CD4-positive, alpha-beta T cell treated with Interferon alpha-2 for 1 hour (primary cell): ENCODE measurements around the gene KCNK10.

Source experiments
- DNase-seq, 2 donors: peaks; one replicate each; pipeline ENCODE4 v3.0.0-alpha.2; 2020 to 2022

KCNK10 gene

DNA sequence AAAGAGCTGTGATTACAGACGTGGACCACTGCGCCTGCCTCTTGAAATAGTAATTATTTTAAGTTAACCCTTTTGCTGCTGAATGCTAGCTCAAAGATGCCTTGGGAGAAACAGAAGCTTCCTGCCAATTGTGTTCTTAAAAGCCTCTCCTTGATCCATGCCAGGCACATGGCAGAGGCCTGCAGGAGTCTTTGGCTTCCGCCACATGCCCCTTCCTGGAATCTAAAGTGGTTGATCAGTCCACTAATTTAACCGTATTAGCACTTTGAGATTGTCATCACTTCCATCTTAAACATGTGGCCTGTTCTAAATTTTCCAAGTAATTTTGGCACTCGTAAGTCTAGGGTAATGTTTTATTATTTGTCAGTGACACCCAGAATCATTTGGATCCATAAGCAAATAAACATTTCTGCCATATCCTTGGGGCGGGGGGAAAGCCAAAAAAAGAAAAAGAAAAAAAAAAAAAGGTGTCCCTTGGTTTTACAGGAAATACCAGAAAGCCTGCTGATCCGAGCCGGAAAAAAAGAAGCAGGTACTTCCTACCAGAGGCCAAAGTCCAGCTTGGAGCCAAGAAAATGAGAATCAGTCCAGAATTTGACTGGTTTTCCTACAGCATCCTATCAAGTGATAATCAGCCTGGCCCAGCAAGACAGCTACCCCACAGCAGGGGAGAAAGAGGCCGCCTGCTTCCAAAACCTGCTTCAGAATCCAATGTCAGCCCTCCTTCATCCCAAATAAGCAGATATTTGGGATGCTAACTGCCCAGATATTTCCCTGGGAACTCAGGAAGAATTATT, 104.8 kb downstream of the KCNK10 start:
- DNase-seq, result no peak

DNA sequence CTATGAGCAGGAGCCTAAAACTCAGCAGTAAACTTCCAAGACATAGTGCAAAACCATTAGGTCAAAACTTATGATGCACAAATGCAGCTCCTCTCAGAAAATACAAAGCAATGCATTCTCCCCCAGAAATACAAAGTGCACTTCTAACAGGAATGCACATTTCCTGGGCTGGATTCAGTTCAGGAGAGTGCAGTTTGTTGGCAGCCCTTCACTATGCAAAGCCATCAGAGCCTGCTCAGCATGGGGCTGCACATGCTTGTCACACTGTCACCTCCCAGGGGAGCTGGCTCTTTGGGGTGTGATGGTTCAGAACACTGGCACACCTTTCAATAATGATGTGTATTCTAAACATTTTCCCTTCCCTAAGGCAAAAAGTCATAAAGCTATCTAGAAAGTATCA, 110.4 kb downstream of the KCNK10 start:
- no peak for DNase-seq

DNA sequence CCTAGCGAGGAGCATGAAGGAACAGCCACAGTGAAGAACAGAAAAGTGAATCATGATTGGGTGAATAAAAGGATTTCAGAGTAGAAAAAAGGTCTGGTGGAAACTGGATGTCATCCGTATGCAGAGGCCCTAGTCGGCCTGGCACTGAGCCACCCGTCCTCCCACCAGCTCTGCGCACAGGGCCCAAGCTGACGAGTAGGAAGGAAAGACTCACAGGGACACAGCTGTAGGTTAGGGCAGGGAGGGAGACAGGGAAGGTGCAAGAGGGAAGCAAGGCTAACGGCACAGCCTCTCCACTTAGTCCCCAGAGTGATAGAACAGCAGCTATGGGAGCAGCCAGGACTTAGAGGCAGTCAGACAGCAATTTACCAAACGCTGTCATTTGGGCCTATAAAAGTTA, 112.6 kb downstream of the KCNK10 start:
- DNase-seq, result no peak

DNA sequence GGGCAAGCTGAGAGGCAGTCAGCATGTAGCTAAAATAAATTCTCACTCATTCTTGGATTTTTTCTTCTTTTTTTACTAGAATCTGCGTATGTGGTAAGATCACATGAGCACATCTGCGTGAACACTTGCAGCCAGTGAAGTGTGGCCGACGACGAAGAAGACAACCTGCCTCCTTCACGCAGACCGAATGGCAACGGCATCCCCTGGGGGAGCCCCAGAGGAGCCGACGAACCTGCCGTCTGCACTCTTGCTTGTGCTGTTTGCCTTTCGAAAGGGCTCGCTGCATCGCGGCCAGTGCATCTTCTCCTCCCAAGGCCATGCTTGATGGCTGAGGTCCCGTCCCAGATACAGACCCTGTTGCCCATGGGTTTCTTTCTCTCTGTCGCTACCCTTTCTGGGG, 113.8 kb downstream of the KCNK10 start:
- no peak for DNase-seq

DNA sequence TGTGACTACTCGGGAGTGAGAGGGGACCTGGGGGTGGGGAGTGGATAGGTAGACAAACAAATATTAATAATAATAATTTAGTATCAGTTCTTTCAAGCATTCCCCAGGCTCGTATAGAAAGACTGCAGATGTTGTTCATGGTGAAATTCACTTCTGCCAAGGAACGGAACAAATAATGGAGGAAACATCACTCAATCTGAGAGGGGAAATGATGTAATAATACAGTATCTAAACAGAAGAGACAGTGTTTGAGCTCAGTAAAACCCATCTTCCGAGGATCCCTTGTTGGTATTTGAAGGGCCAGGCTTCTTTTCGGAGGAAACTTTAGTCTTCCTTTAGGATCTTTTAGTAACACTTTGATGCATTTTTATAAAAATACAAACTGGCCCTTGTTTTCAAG, 114.2 kb downstream of the KCNK10 start:
- no peak for DNase-seq

DNA sequence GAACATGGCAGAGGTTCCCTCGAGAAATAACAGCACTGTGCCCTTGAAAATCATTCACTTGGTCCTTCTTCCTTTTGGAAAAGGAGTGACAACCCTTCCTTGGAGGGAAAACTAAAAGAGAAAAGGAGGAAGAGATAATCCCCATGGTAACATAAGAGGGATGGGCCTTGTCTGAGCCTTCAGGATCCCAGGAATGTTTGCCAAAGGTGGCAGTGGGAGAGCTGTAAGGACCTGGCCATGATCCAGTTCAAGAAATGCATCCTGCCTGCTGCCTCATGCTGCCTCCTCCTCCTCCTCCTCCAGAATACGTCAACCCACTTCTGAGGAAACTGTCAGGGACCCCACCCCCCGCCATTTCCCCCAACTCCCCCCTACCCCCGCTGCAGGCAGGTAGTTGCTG, 118.8 kb downstream of the KCNK10 start:
- DNase-seq, result no peak

DNA sequence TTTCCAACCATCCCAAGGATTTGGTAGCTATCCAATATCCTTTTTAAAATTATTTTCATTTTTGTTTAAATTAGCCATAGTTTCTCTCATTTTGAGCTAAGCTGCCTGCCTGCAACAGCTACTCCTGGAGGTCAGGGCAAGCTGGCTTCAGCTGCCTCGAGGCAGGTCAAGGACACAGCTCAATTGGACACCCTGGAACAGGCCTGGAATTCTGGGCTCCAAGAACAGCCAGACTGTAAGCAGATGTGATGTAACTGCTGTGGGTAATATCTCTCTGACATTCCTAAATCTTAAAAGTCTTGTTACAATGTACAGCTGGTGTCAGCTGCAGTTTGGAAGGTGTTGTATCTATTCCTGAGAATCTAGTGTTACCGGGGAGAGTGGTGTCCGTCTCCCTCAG, 119.8 kb downstream of the KCNK10 start:
- no peak for DNase-seq

DNA sequence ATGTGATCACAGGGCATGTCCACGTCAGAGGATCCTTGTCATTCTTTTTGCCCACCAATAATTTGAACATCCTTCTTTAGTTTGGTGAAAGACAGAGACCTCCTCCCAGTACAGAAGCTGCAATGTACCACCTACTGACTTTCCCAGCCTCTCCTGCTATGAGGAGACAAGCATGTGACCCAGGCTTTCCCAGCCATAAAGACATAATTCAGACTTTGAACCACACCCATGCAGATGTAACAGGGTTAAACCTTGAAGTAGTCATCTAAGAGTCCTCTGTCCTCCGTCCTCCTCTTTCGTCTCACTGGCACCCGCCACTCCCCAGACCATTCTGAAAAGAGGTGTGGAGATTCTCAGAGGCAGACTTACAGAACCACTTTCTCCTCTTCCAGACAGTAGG, 120.8 kb downstream of the KCNK10 start:
- DNase-seq, result no peak

DNA sequence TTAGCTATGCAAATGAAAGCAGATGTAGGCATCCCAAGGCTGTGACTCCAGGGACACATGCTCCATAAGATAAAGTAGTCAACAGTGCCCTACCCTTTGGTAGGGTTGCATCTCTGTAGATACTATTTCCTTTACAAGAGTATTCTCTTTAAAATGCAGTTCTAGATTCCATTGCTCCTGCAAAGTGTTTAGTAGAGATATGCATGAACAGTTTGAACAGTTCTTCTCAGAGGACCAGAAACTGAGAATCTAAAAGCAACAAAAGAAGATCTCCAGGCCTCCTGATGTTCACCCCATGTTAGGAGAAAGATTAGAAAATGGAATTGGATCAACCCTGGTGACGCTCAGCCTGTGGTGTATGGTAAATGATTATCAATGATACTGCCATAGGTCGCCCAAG, 121.2 kb downstream of the KCNK10 start:
- DNase-seq, result no peak

DNA sequence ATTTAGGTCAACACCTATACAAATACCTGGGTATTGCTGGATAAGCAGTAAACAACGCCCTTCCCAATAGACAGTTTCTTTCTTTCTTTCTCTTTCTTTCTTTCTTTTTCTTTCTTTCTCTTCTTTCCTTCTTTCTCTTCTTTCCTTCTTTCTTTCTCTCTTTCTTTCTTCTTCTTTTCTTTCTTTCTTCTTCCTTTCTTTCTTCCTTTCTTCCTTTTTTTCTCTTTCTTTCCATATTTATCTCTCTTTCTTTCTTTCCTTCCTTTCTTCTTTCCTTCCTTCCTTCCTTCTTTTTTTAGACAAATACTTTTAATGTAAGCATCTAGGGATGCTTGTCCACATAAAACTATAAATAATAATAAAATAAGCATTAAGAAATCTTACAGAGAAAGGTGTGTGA, 123.2 kb downstream of the KCNK10 start:
- no peak for DNase-seq

DNA sequence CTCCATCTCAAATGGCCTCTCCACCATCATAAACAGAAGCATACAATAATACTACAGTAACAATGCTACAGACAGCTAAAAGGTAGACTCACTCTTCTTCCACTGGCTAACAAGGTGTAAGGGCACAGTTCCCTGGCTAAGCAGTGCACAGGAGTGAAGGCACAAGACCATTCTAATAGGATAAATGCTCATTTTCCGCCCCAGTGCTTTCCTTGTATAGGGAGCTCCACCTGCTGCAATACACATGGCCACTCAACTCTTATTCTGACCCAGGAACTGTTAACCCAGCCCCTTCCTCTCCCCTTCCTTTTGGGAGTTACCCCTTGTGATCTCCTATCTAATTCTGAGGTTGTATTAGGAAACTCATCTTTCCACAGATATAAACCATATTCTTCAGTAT, 124.6 kb downstream of the KCNK10 start:
- DNase-seq, result no peak

DNA sequence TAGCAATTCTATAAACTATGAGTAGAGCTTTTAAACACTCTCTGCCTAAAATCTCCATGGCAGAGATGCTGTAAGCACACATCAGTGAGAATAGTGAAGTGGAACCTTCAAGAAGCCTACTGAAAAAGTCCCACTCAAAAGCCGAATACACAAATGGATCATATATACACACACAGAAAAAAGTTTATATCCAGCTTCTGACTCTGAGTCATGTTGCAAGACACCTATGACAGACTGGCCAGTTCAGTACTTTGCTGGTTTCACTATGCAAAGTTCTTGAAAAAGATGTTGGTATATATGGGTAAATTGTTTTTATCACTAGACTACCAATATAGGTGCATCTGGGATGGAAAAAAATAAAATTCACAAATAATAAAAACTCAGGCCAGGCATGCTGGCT, 126.1 kb downstream of the KCNK10 start:
- DNase-seq, result no peak

DNA sequence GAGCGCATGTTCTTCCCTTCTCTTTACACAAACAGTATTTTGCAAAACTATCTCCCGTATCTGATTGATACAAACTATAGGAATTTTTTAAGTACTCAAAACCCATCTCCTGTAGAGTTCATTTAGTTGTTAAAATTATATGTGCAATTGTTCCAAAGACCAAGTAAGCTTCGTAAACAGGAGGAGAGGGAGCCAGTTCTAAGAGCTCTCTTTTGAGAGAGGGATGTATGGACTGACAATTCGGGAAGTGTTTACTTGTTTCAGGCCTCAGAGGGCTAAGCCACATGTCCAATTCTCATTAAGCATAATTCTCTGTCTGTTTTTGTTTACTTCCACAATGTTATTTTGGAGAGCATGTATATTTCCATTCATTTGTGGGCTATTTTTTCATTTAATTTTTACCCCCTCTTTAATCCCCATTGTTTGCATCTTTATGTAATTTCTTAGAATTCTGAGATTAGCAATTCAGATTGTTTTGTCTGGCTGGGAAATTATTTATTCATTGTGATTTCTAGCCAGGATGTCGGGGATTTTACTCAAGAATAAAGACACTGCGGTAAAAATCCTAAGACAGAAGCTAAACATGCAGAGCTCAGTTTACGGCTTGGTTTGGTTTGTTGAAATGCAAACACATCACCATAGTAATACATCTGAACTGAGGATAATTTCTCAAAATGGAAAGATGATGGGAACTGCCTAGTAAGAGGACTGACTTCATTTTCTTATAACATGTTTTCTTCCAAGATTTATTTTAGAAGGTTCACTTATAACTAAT, 126.8 kb downstream of the KCNK10 start:
- no peak for DNase-seq

DNA sequence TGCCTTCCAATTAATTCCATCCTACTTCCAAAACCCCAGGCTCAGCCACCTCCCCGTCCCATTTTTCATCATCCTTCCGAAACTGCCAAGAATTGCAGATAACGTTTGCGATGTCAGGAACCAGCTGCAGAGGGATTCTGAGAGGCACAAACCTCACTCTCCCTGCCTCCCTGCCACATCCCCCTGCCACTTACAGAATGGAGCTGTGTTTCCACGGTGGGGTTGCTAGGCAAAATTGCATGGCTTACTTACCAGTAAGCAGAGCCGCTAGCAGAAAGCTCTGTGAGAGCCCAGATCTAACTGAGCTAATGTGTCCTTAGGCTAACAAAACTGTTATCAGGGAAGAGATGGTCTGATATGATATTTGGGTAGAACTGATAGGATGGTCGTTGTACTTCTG, 127.4 kb downstream of the KCNK10 start:
- no peak for DNase-seq

DNA sequence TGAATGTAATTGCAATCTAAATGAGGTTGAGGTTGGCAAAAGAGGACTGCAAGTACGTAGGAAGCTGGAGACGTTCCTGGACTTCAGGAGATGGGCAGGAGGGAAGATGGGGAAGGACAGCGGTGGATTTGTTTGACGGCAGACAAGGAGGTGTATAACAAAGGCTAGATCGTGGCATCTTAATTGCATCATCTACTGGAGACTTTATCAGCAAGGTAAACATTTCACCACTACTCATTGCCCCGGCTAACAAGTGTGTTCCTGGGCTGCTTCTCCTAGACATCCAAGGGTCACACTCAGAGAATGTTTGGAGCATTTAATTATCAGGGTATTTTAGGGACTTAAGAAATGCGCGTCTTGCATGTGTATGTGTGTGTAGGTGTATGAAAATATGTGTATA, 128.5 kb downstream of the KCNK10 start:
- DNase-seq, result no peak

DNA sequence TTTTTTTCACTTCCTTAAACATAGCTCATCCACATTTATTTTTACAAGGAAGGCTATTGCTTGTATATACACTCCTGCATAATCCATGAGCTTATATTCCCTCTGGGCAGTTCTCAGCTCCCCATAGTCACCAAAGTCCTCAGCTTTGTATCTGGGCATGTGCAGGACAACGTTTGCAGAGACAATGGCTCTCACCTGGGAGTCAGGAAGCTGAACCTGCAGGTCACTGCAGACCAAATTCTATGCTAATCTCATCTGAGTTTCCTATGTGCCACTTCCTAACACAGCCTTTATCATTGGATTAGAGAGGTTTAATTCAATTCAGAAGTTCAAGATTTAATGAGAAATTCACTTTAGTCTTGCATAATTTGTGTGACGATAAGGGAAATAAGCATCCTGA, 131.5 kb downstream of the KCNK10 start:
- no peak for DNase-seq

DNA sequence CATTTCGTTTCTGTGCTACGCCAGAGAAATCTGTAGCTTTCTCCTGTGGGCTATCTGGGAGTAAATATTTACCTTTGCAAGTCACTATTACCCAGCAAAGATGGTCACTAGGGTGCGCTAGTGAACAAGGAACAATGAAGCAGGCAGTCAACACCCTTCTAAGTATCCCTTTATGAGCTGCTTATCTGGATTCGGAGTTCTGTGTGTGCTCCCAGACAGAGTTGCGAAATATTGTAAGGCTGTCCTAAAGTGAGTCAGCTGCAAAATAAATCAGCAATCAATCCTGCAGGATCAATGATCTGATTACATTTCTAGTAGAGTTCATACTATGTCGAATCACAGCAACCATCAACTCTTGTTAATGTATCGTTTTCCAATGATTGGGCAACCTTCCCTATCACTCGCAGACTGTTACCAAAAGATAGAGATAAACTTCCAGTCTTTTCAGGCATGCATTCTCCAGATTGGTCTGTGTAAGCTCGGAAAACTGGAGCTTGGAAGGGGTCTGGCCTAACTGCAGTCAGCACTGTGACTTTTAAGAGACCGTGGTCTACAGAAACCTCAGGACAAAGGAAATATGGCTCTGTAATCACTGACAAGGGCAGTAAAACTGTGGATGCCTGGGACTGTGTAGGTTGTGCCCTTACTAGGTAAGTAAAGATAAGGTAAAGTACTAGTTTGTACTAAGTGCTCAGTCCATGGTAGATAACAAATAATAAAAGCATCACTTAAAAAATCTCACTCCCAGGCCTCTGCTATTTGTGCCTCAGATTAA, 133.5 kb downstream of the KCNK10 start:
- DNase-seq, result peak; percentile 37 to 61

DNA sequence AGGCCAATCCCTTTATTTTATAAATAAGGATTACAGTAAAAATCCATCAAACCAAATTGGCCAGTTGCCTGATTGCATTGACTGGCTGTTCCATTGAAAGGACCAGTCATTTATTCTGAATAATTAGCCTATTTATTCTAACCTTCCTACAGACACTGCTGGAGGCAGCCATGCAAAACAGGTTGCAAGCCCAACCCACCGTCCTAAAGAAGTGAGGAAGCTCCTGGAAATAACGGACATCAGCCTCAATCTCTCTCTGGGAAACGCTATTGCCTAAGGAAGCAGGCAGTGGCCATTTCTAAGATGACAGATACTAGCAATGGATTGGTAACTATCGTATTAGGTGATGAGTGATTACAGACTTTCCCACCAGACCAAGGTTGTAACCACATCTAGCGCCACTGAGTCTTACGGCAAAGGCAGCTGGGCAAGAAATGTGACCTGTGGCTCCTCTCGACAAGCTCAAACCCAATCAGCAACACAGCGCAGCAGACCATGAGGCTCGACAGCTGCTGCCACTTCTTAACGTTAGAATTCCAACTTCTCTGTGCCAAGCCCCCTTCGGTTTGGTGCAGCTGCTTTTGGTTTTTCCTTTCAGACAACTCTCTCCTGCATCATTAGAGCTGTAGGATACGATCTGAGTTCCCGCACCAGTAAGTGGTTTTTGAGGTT, 134.2 kb downstream of the KCNK10 start:
- no peak for DNase-seq

DNA sequence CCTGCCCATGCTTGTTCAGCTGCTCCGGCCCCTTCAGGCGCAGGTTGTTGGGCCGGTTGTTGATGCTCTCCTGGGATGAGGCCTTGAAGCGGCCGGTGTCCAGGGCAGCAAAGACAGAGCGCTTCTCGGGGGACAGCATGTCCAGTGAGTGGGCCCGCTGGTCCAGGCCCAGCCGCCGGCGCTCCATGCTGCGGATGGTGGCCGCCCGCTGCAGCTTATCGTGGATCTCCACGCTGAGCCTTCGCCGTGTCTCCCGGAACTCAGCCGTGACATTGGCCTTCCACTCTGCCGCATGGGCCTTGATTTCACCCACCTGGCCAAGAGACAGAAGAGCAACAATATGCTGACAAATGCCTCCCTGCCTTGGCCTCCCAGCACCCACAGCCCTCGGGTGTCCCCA, 137.2 kb downstream of the KCNK10 start:
- no peak for DNase-seq

DNA sequence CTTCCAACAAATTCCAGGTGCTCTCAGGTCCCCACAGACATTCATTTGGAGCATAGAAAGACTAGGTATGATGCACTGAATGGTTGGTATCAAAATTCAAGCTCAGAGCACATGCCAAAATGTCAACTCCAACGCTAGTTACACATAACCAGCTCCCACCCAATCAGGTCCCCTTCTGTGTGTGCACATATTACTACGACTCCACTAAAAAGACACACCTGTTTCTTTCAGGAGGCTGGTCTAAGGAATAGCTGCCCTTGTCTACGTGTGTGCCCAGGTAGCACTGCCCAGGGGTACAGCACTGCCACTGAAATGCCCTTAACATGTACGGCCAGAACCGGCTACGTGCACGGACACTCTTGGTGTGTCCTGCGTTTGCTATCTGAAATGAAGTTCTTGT, 138.1 kb downstream of the KCNK10 start:
- no peak for DNase-seq

DNA sequence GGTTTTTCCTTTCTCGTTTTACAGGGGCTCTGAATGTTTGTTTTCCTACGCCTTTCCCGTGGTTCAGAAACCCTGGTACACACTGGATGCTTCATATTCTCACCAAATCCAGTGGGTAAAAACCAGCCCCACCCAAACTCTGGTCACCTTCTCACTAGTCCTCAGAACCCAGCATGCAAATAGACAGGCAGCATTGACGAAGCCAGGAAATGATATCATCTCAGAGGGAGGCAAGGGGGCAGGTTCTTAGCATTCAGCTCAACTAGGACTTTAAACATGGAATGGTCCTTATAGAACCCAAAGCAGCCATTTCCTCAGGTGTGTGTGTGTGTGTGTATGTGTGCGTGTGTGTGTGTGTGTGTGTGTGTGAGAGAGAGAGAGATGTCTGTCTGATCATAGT, 142.0 kb downstream of the KCNK10 start:
- no peak for DNase-seq

DNA sequence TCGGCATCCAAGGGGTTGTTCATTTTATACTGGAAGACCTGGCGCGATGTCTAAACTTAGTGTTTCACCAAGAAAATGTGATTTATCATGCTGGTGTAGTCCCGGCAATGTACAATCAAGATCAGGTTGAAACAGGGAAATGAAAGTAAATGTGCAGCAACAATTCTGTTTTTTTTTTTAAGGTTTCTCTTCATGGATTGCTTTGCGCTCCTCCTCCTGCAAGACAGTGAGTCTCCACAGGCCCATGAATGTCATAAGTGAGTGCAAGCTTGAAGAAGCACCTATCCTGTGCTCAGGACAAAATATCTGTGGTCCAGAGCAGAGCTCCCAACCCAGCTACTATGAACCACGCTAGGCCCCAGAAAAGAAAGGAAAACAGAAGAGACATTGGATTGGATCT, 143.4 kb downstream of the KCNK10 start:
- DNase-seq, result no peak

DNA sequence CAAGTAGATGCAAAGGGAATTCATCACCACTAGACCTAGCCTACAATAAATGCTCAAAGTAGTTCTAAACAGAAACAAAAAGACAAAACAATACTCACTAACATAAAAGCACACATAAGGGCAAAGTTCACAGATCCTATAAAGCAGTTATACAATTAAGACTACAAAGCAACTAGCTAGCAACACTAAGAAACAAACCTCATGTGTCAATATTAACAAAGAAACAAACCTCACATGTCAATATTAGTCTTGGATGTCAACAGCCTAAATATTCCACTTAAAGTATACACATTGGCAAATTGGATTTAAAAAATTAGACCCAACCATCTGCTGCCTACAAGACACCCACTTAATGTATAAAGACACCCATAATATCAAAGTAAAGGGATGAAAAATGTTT, 152.7 kb downstream of the KCNK10 start:
- DNase-seq, result no peak
